ENCODE data around the gene FBXL20.

DNA sequence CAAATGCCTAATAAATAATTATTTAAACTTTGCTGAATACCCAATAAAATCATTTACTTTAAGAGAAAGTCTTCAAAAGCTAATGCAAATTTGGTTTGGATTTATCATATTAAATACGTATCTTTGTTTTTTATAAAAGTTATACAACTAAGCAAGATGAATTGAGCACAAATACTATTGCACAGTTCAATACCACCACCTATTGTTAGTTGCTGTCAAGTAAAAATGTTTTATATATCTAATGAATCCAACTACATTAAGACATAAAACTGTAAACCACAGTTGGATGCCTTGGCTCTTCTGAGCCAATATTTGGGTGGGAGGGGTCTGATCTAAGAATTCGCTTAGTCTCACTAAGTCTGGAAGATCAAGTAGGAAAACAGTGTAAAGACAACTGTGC is 7.7 kb downstream of the FBXL20 start:
- TF ChIP-seq POLR2A (IDR thresholded peaks at IDR 0.05) (no peak), CTCF (IDR thresholded peaks at IDR 0.05) (no peak)

Measured in prostate gland (tissue), 2 donors.